Activated CD8-positive, alpha-beta memory T cell treated with anti-CD3 and anti-CD28 coated beads, Interleukin-2, amount 50 U/mL, for 48 hours (primary cell): ENCODE measurements around the gene PSMF1.
A peak's percentile ranks its signal among the peaks of the same experiment; 100 is the strongest.
"Not testable (repeated sequence)": the region's sequence is repeated elsewhere in the genome, so short reads cannot be mapped to it uniquely, and the experiment has no call there.

Experiments used
- DNase-seq: peaks from one replicate; pipeline ENCODE4 v3.0.0-alpha.2; 2020

The PSMF1 gene

GRCh38 chr20:1122388-1123315, 4.2 kb downstream of the PSMF1 start:
- DNase-seq: no peak

GRCh38 chr20:1123666-1124065, 5.3 kb downstream of the PSMF1 start:
- DNase-seq: no peak

GRCh38 chr20:1124421-1124820, 6.0 kb downstream of the PSMF1 start:
- DNase-seq: no peak

- DNase-seq: no peak
These were observed 6.9 kb downstream of the PSMF1 start for GRCh38 chr20:1125277-1125676.

GRCh38 chr20:1127840-1128239, 9.4 kb downstream of the PSMF1 start:
- no peak for DNase-seq

GRCh38 chr20:1130058-1130694, 11.8 kb downstream of the PSMF1 start:
- DNase-seq: no peak

GRCh38 chr20:1130847-1131246, 12.4 kb downstream of the PSMF1 start:
- no peak for DNase-seq

GRCh38 chr20:1131354-1131753, 13.0 kb downstream of the PSMF1 start:
- no peak for DNase-seq

GRCh38 chr20:1134355-1134754, 16.0 kb downstream of the PSMF1 start:
- no peak for DNase-seq

- no peak for DNase-seq
These were observed 16.4 kb downstream of the PSMF1 start for GRCh38 chr20:1134836-1135235.

GRCh38 chr20:1137236-1137635, 18.8 kb downstream of the PSMF1 start:
- no peak for DNase-seq

- DNase-seq: no peak
These were observed 26.2 kb downstream of the PSMF1 start for GRCh38 chr20:1144401-1145172.

GRCh38 chr20:1146957-1147356, 28.6 kb downstream of the PSMF1 start:
- DNase-seq: no peak

GRCh38 chr20:1149812-1150211, 31.4 kb downstream of the PSMF1 start:
- not testable (repeated sequence) for DNase-seq

GRCh38 chr20:1150218-1150617, 31.8 kb downstream of the PSMF1 start:
- DNase-seq: no peak

- no peak for DNase-seq
These were observed 32.6 kb downstream of the PSMF1 start for GRCh38 chr20:1150968-1151367.

- DNase-seq: no peak
These were observed 35.8 kb downstream of the PSMF1 start for GRCh38 chr20:1154226-1154625.

- no peak for DNase-seq
These were observed 36.3 kb downstream of the PSMF1 start for GRCh38 chr20:1154691-1155090.

- DNase-seq: no peak
These were observed 36.9 kb downstream of the PSMF1 start for GRCh38 chr20:1155342-1155741.

- no peak for DNase-seq
These were observed 42.1 kb downstream of the PSMF1 start for GRCh38 chr20:1160496-1160895.

- no peak for DNase-seq
These were observed 42.6 kb downstream of the PSMF1 start for GRCh38 chr20:1160991-1161390.

- DNase-seq: no peak
These were observed 44.7 kb downstream of the PSMF1 start for GRCh38 chr20:1163105-1163504.

GRCh38 chr20:1163653-1164052, 45.3 kb downstream of the PSMF1 start:
- no peak for DNase-seq

GRCh38 chr20:1164871-1165270, 46.5 kb downstream of the PSMF1 start:
- peak; percentile 29 for DNase-seq
